ENCODE measurements around the gene C6orf132. TPM values are rescaled to one million over a fixed set of nuclear protein-coding genes. Genes with fewer than 3 reads are reported as not detected.
"Not testable (repeated sequence)": the region's sequence is repeated elsewhere in the genome, so short reads cannot be mapped to it uniquely, and the experiment has no call there.

The C6orf132 gene
- total RNA-seq, 1 donor from 2014 or later: 0.26 TPM

DNA sequence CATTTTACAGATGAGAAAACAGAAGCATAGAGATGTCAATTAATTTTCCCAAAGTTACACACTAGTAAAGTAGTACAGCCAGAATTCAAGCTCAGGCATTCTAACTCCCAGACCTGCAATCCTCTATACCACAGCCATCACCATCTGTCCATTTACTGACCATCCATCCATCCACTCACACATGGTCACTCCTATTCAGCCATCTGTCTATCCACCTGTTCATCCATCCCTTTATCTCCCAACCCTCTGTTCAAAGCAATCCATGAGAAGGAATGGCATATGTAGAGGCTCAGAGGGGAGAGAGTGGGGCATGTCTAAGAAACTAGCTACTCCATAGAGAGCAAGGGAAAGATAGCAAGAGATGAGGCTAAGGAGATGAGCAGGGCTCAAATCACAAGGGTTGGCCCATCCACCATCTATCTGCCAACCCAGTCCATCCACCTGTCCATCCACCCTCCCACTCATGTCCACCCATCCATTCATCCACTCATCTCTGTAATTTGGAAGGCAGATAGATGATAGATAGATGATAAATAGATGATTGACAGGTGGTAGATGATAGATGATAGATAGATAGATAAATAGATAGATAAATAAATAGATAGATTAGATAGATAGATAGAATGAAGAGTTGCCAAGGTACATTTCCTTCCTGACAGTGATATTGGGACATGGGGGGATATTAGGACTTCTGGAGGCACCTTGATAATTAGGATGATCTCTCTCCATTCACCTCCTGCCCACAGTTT, 12.2 kb upstream of the C6orf132 start:
- Mint-ChIP-seq H3K27me3 (ENCODE audit: low read depth) (peaks cover 11% of the 10 kb centered on the region), H3K36me3 (ENCODE audit: low read depth) (no peaks in the 10 kb centered on the region), H3K4me3 (no peak overlapping the region), H3K4me1 (no peaks in the 10 kb centered on the region), H3K9me3 (no peaks in the 10 kb centered on the region), H3K27ac (ENCODE audit: unreplicated experiment) (no peak overlapping the region)
- TF ChIP-seq, protein P1, sequence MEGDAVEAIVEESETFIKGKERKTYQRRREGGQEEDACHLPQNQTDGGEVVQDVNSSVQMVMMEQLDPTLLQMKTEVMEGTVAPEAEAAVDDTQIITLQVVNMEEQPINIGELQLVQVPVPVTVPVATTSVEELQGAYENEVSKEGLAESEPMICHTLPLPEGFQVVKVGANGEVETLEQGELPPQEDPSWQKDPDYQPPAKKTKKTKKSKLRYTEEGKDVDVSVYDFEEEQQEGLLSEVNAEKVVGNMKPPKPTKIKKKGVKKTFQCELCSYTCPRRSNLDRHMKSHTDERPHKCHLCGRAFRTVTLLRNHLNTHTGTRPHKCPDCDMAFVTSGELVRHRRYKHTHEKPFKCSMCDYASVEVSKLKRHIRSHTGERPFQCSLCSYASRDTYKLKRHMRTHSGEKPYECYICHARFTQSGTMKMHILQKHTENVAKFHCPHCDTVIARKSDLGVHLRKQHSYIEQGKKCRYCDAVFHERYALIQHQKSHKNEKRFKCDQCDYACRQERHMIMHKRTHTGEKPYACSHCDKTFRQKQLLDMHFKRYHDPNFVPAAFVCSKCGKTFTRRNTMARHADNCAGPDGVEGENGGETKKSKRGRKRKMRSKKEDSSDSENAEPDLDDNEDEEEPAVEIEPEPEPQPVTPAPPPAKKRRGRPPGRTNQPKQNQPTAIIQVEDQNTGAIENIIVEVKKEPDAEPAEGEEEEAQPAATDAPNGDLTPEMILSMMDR (conservative IDR thresholded peaks at IDR 0.05): no peak
- no peak for DNase-seq (ENCODE audit: low read depth, low spot score)

DNA sequence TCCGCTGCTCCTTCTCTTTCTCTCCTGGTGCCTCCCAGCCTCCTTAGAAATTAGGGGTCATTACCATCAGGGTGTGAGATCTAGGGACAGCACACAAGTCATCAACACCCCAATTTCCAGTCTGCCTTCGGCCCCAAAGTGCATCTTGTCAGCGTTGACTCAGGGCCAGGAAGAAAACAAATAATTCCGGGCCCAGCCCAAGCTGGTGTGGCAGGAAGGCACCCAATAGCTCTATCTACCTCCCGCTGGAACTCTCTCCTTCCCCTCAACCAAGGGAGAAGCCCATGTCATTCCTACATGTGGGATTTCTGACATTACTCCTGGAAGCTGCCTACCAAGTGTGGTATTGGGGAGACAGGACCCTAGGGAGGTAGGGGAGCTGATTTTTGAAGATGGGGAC, 11.5 kb upstream of the C6orf132 start:
- Mint-ChIP-seq H3K27ac (ENCODE audit: unreplicated experiment) (no peak overlapping the region), H3K9me3 (no peaks in the 10 kb centered on the region), H3K36me3 (ENCODE audit: low read depth) (no peaks in the 10 kb centered on the region), H3K4me3 (no peak overlapping the region), H3K27me3 (ENCODE audit: low read depth) (peaks cover 11% of the 10 kb centered on the region), H3K4me1 (no peaks in the 10 kb centered on the region)
- DNase-seq (ENCODE audit: low read depth, low spot score): no peak
- TF ChIP-seq, protein P1 (conservative IDR thresholded peaks at IDR 0.05): no peak

DNA sequence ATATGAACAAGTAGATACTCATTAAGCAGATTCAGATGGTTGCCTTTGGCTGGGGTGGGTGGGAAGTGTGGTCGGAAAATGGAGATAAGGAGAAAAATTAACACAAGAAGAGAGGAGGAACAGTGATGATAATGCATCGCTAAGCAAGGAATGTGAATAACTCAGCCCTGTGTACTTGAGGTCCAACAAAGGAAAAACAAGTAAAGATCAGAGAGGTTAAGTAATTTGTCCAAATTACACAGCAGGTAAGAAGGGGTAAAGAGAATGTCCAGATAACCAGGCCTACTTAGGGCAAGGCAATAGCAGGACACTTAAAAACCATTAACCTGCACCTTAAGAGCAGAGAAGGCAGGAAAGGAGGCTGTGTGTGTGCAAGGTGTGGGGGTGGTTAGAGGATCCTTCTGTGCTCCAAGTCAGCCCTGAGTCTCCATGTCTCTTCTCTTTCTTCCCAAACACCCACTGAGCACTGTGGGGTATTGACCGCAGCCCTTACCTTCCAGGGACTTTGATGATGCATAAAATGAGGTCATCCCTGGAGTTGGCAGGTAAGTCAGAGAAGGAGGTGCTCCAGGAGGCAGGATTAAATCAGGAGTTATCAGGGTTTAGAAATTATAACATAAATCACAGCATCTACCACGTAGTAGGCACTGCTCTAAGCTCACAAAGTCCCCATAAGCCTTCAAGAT, 10.3 kb upstream of the C6orf132 start:
- not testable (repeated sequence) for H3K27ac Mint-ChIP-seq (ENCODE audit: unreplicated experiment); DNase-seq (ENCODE audit: low read depth, low spot score); H3K4me1 Mint-ChIP-seq; H3K4me3 Mint-ChIP-seq; H3K9me3 Mint-ChIP-seq; H3K36me3 Mint-ChIP-seq (ENCODE audit: low read depth)
- peaks cover 14% of the 10 kb centered on the region for H3K27me3 Mint-ChIP-seq (ENCODE audit: low read depth)

DNA sequence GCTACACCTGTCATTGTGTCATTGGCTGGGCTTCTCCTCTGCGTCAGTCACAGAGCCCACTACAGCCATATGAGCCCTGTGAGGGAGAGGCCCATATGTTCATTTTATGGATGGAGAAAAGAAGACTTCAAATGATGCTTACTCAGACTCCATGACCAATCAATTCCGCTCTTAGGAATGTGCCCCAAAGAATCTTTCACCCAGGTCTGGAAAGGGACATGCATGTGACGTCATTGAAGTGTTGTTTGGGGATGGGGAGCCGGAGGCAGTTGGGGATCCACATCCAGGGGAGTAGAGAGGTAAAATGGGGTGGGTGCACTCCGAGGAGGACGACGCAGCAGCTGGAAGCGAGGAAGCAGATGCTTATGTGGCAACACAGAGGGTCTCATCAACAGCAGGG, 9.6 kb upstream of the C6orf132 start:
- H3K27ac Mint-ChIP-seq (ENCODE audit: unreplicated experiment): no peak overlapping the region

DNA sequence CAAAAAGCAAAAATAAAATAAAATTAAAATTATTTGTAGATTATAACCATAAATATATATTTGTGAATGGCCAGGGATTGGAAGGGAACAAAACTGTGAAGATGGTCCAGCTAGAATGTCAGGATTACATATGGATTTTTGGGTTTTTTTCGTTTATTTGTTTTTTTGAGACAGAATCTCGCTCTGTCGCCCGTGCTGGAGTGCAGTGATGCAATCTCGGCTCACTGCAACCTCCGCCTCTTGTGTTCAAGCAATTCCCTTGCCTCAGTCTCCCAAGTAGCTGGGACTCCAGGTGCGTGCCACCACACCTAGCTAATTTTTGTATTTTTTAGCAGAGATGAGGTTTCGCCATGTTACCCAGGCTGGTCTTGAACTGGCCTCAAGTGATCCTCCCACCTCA, 7.8 kb upstream of the C6orf132 start:
- no peak overlapping the region for H3K27ac Mint-ChIP-seq (ENCODE audit: unreplicated experiment)
- TF ChIP-seq, protein P1 (conservative IDR thresholded peaks at IDR 0.05): no peak
- no peaks in the 10 kb centered on the region for H3K4me1 Mint-ChIP-seq
- H3K9me3 Mint-ChIP-seq: no peaks in the 10 kb centered on the region
- H3K36me3 Mint-ChIP-seq (ENCODE audit: low read depth): no peaks in the 10 kb centered on the region
- no peak for DNase-seq (ENCODE audit: low read depth, low spot score)
- H3K27me3 Mint-ChIP-seq (ENCODE audit: low read depth): peaks cover 17% of the 10 kb centered on the region
- no peak overlapping the region for H3K4me3 Mint-ChIP-seq

More for the DNA sequence above, 9.6 kb upstream of the C6orf132 start:
- Mint-ChIP-seq H3K4me3 (no peak overlapping the region), H3K36me3 (ENCODE audit: low read depth) (no peaks in the 10 kb centered on the region), H3K9me3 (no peaks in the 10 kb centered on the region), H3K27me3 (ENCODE audit: low read depth) (peaks cover 14% of the 10 kb centered on the region), H3K4me1 (no peaks in the 10 kb centered on the region)
- no peak for DNase-seq (ENCODE audit: low read depth, low spot score)
- TF ChIP-seq, protein P1 (conservative IDR thresholded peaks at IDR 0.05): no peak

DNA sequence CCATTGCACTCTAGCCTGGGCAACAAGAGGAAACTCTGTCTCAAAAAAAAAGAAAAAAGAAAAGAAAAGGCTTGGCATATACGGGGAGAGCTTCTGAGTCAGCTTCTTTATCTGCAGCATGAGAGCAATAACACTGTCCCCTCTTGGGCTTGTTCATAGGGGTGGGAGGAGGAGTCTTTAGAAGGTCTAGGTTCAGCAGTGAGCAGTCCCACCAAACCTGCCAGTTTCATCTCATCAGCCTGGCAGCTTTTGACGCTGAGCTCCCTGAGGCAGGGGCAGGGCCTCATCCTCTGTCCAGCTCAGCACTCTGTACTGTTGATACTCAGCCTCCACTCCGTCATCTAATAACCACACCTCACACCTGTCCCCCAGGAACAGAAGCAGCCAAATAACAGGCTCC, 5.6 kb upstream of the C6orf132 start:
- Mint-ChIP-seq H3K4me1 (no peaks in the 10 kb centered on the region), H3K4me3 (no peak overlapping the region), H3K9me3 (no peaks in the 10 kb centered on the region), H3K36me3 (ENCODE audit: low read depth) (no peaks in the 10 kb centered on the region), H3K27ac (ENCODE audit: unreplicated experiment) (no peak overlapping the region), H3K27me3 (ENCODE audit: low read depth) (peaks cover 29% of the 10 kb centered on the region)
- TF ChIP-seq, protein P1 (conservative IDR thresholded peaks at IDR 0.05): no peak
- no peak for DNase-seq (ENCODE audit: low read depth, low spot score)
